Measurements from ENCODE around the gene ALS2CL. TPM values are rescaled to one million over a fixed set of nuclear protein-coding genes. Genes with fewer than 3 reads are reported as not detected.

The ALS2CL gene
- polyA plus RNA-seq, 3 donors, result 11.9 to 22.4 (median 12.1) TPM

- DNase-seq (ENCODE audit: extremely low read depth in 1 of 11, low read depth in 9 of 11, low spot score in 4 of 11), result no peak
Measured at GRCh38 chr3:46684891-46685290, 8.6 kb downstream of the ALS2CL start.

- DNase-seq (ENCODE audit: extremely low read depth in 1 of 11, low read depth in 9 of 11, low spot score in 4 of 11), result no peak
Measured at GRCh38 chr3:46682974-46683373, 10.5 kb downstream of the ALS2CL start.

- DNase-seq (ENCODE audit: extremely low read depth in 1 of 11, low read depth in 9 of 11, low spot score in 4 of 11), result no peak
Measured at GRCh38 chr3:46681856-46682540, 11.5 kb downstream of the ALS2CL start.

- no peak for DNase-seq (ENCODE audit: extremely low read depth in 1 of 11, low read depth in 9 of 11, low spot score in 4 of 11)
Measured at GRCh38 chr3:46681387-46681786, 12.1 kb downstream of the ALS2CL start.

GRCh38 chr3:46680298-46680826 lies 13.1 kb downstream of the ALS2CL start:
- DNase-seq (ENCODE audit: extremely low read depth in 1 of 11, low read depth in 9 of 11, low spot score in 4 of 11), result no peak

- no peak for DNase-seq (ENCODE audit: extremely low read depth in 1 of 11, low read depth in 9 of 11, low spot score in 4 of 11)
Measured at GRCh38 chr3:46679681-46680080, 13.8 kb downstream of the ALS2CL start.

- no peak for DNase-seq (ENCODE audit: extremely low read depth in 1 of 11, low read depth in 9 of 11, low spot score in 4 of 11)
Measured at GRCh38 chr3:46678280-46678679, 15.2 kb downstream of the ALS2CL start.

- no peak for DNase-seq (ENCODE audit: extremely low read depth in 1 of 11, low read depth in 9 of 11, low spot score in 4 of 11)
Measured at GRCh38 chr3:46677411-46677726, 16.1 kb downstream of the ALS2CL start.

GRCh38 chr3:46676601-46677410 lies 16.7 kb downstream of the ALS2CL start:
- no peak for DNase-seq (ENCODE audit: extremely low read depth in 1 of 11, low read depth in 9 of 11, low spot score in 4 of 11)

GRCh38 chr3:46675843-46676567 lies 17.5 kb downstream of the ALS2CL start:
- no peak for DNase-seq (ENCODE audit: extremely low read depth in 1 of 11, low read depth in 9 of 11, low spot score in 4 of 11)

GRCh38 chr3:46675426-46675825 lies 18.1 kb downstream of the ALS2CL start:
- no peak for DNase-seq (ENCODE audit: extremely low read depth in 1 of 11, low read depth in 9 of 11, low spot score in 4 of 11)

- no peak for DNase-seq (ENCODE audit: extremely low read depth in 1 of 11, low read depth in 9 of 11, low spot score in 4 of 11)
Measured at GRCh38 chr3:46674031-46674845, 19.2 kb downstream of the ALS2CL start.

- no peak for DNase-seq (ENCODE audit: extremely low read depth in 1 of 11, low read depth in 9 of 11, low spot score in 4 of 11)
Measured at GRCh38 chr3:46673151-46674030, 20.1 kb downstream of the ALS2CL start.

GRCh38 chr3:46672349-46672695 lies 21.2 kb downstream of the ALS2CL start:
- DNase-seq (ENCODE audit: extremely low read depth in 1 of 11, low read depth in 9 of 11, low spot score in 4 of 11), result no peak

- DNase-seq (ENCODE audit: extremely low read depth in 1 of 11, low read depth in 9 of 11, low spot score in 4 of 11), result no peak
Measured at GRCh38 chr3:46671541-46672348, 21.7 kb downstream of the ALS2CL start.

- DNase-seq (ENCODE audit: extremely low read depth in 1 of 11, low read depth in 9 of 11, low spot score in 4 of 11), result no peak
Measured at GRCh38 chr3:46670891-46671427, 22.5 kb downstream of the ALS2CL start.

Measured in renal cortex interstitium (tissue), 11 donors.